SIG-M5 (cell line): ENCODE data around the gene PGM1.

Experiments
- DNase-seq: peaks from one replicate; lab custom pipeline; 2025; lab: John Stamatoyannopoulos, UW

Gene PGM1

GRCh38 chr1:63633281-63633680, 40.1 kb downstream of the PGM1 start:
- DNase-seq: no peak

GRCh38 chr1:63634471-63634870, 41.3 kb downstream of the PGM1 start:
- DNase-seq: no peak

- DNase-seq: no peak
Observed at GRCh38 chr1:63635681-63636080, 42.5 kb downstream of the PGM1 start.

GRCh38 chr1:63636192-63637105, 43.2 kb downstream of the PGM1 start:
- no peak for DNase-seq

GRCh38 chr1:63638471-63638870, 45.3 kb downstream of the PGM1 start:
- no peak for DNase-seq

- no peak for DNase-seq
Observed at GRCh38 chr1:63638875-63639274, 45.7 kb downstream of the PGM1 start.

GRCh38 chr1:63640633-63641567, 47.7 kb downstream of the PGM1 start:
- no peak for DNase-seq

- DNase-seq: no peak
Observed at GRCh38 chr1:63641615-63642014, 48.4 kb downstream of the PGM1 start.

- no peak for DNase-seq
Observed at GRCh38 chr1:63642901-63643300, 49.7 kb downstream of the PGM1 start.

- no peak for DNase-seq
Observed at GRCh38 chr1:63643517-63643916, 50.3 kb downstream of the PGM1 start.

GRCh38 chr1:63643926-63644325, 50.7 kb downstream of the PGM1 start:
- DNase-seq: no peak

- DNase-seq: no peak
Observed at GRCh38 chr1:63645317-63645716, 52.1 kb downstream of the PGM1 start.

- DNase-seq: no peak
Observed at GRCh38 chr1:63648689-63649088, 55.5 kb downstream of the PGM1 start.

GRCh38 chr1:63651161-63651701, 58.0 kb downstream of the PGM1 start:
- DNase-seq: no peak

GRCh38 chr1:63653976-63654375, 60.8 kb downstream of the PGM1 start:
- DNase-seq: no peak

- no peak for DNase-seq
Observed at GRCh38 chr1:63659448-63659847, 66.2 kb downstream of the PGM1 start.

GRCh38 chr1:63662056-63662836, 69.0 kb downstream of the PGM1 start:
- no peak for DNase-seq

GRCh38 chr1:63662841-63663240, 69.6 kb downstream of the PGM1 start:
- no peak for DNase-seq

GRCh38 chr1:63663301-63663700, 70.1 kb downstream of the PGM1 start:
- DNase-seq: no peak

- DNase-seq: no peak
Observed at GRCh38 chr1:63663873-63664272, 70.7 kb downstream of the PGM1 start.

GRCh38 chr1:63664742-63665141, 71.5 kb downstream of the PGM1 start:
- no peak for DNase-seq

- no peak for DNase-seq
Observed at GRCh38 chr1:63665410-63665809, 72.2 kb downstream of the PGM1 start.
